Effector CD4-positive, alpha-beta T cell (primary cell): ENCODE data around the gene PIAS2.
"Not testable (repeated sequence)": the region's sequence is repeated elsewhere in the genome, so short reads cannot be mapped to it uniquely, and the experiment has no call there.

ENCODE experiments used
- DNase-seq: peaks from one replicate; pipeline ENCODE4 v3.0.0-alpha.2; 2020
- total RNA-seq: gene quantifications from one replicate; lab custom pipeline; 2026; lab: John Stamatoyannopoulos, UW

PIAS2 gene
- total RNA-seq: 43.0 reads per million, percentile 65 among the genes with 10 or more reads in this experiment

DNA sequence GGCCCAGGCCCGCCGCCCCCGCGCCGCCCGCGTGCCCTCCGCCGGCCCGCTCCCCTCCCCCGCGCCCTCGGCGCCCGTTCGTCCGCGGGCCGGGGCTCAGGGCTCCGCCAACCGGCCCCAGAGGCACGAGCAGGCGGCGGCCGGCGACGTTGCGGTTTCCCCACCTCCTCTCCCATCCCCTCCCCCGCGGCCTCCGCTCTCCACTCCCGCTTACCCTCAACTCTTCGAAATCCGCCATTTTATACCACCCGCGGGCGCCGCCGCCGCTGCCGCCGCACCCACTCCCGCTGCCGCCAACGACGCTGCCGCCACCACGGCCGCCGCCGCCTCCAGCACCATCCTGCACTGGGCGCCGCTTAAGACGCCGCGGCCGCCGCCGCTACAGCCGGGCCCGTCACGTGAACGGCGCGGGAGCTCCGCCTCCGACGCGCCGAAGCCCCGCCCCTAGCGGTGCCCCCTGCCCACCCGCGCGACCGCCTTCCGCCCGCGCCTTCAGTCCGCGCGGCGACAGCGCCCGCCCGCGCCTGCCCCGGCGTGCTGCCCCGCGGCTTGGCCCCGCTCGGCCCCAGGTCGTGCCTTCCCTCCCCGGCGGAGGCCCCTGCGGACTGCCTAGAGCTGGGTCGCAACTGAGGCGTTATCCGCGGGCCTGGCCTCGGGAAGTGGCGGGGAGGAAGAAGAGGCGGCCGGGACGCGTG, at the start of gene PIAS2, which contains the start of gene KATNAL2:
Gene PIAS2, minus strand, starts transcription at position 400 of the 695 bp plus-strand sequence. Its CDS starts 162 bp downstream, at position 238.
Gene KATNAL2, plus strand, starts transcription at position 495 of the 695 bp plus-strand sequence. CDS start 29,271 bp downstream, outside the sequence.
- DNase-seq: peak; percentile 59

DNA sequence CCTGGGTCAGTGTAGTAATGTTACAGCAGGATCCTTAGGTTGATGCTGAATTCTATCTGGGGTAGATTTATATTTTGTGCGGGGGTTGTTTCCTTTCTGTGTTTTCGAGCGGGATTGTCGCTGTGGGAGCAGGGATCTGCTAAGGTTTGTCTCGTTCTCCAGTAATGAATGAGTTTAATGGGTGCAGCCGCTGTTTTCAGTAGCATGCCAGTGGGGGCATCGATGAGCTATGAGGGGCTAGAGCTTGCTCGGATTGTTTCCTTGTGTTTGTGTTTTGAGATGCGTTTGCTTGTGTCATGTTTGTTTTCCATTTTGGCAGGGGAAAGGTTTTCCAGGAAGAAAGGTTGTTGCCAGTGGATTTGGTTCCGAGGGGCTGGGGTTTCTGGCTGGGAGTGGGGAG, 49.0 kb upstream of the PIAS2 start:
- not testable (repeated sequence) for DNase-seq

GRCh38 chr18:46964579-46965293, 47.4 kb upstream of the PIAS2 start:
- DNase-seq: not testable (repeated sequence)

GRCh38 chr18:46963656-46964578, 46.6 kb upstream of the PIAS2 start:
- DNase-seq: not testable (repeated sequence)

- no peak for DNase-seq
Observed at GRCh38 chr18:46958209-46958608, 40.9 kb upstream of the PIAS2 start.

DNA sequence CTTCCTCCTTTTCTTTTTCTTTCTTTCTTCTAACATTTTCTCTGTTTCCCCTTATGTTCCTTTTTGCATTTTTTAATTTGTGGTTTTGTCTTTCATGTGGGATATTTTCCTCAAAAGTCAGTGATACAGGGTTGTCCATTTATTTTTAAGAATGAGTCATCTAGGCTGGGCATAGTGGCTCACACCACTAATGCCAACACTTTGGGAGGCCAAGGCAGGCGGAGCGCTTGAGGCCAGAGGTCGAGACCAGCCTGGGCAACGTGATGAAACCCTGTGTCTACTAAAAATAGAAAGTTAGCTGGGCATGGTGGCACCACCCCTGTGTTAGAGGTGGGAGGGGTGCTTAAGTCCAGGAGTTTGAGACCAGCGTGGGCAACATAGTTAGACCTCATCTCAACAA, 35.9 kb upstream of the PIAS2 start:
- no peak for DNase-seq

GRCh38 chr18:46950064-46950656, 32.9 kb upstream of the PIAS2 start:
- DNase-seq: no peak

- no peak for DNase-seq
Observed at GRCh38 chr18:46946656-46947282, 29.5 kb upstream of the PIAS2 start.

DNA sequence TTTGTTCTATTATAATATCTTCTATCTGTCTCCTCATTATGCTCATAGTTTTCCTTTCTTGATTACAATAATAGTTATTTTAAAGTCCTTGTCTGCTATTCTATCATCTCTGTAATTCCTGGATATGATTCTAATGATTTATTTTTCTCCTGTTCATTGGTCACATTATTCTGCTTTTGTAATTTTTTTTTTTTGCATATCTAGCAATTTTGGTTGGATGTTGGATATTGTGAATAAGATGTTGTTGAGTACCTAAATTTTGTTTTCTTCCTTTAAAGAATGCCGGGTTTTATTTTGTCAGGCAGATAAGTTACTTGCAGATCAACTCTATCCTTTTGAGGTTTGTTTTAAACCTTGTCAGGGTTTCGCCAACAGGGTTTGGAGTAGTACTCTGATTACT, 25.3 kb upstream of the PIAS2 start:
- no peak for DNase-seq

- no peak for DNase-seq
Observed at GRCh38 chr18:46939998-46940571, 22.8 kb upstream of the PIAS2 start.

DNA sequence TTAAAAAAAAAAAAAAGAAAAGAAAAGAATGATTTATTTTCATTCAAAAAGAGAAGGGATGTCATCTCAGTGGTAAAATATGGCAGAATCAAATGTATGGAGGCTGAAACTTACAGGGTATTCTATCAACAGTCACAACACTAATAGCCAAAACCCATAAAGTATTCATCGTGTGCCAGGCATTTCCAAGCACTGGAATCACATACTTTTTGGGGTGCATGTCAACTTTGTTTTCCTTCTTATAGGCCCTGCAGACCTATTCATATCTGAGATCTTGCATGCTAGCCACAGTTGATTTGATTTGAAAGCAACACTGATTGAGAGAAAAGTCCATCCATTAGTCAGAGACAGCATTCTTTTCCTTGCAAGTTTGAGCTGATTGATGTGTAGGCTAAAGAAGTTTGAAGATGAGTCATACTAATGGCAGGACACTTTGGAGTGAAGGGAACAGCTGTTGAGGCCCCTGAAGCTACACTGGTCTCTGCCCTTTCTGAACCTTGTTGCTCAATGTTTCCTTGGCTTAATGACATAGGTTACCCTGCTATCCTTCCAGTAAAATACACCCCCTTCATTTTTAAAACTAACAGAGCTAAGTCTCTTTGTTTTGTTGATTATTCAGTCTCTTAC, 22.1 kb upstream of the PIAS2 start:
- DNase-seq: no peak

DNA sequence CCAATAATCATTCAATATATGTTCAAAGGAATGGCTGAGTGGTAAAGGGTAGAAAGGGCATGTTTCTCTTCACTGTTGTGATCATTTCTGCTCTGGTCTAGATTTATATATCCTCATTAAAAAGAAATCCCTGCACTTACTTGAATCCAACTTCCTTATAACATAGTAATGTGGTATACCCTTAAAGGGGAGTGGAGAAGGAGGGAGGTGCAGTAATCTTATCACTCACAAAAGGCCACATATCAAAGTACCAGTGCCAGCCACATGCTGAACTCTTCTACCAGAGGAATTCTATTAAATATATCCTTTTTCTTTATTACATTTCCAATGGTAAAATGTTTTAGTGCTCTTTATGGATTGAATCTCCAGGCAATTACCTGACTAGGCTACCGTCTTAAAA, 3.3 kb upstream of the PIAS2 start:
- no peak for DNase-seq

- no peak for DNase-seq
Observed at GRCh38 chr18:46920067-46920466, 2.8 kb upstream of the PIAS2 start.

- no peak for DNase-seq
Observed at GRCh38 chr18:46917803-46918600, 695 bp upstream of the PIAS2 start.

DNA sequence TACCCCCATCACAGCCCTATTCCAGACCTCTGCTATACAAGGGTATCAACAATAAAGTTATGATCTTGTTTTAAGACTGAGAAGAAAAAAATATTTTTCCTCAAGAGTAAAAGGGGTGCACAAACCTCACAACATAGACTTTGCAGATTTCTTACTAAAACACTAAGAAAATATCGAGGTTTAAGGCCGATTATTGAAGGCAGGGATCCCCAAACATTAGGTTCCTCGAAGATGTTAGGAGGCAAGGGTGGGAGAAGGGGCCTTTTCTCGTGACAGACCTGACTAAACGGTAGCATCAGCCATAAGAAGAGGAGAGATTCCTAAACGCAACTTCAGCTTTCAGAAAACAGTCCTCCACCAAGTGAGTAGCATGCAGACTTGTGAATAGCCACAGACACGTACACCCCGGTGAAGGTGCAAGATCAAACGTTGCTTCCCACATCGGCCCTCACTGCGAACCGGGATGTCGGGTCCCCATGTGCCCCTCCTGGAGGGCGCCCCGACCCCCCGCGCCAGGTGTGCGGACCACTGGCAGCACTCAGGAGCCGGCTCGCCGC, 678 bp downstream of the PIAS2 start:
- peak; percentile 27 for DNase-seq

DNA sequence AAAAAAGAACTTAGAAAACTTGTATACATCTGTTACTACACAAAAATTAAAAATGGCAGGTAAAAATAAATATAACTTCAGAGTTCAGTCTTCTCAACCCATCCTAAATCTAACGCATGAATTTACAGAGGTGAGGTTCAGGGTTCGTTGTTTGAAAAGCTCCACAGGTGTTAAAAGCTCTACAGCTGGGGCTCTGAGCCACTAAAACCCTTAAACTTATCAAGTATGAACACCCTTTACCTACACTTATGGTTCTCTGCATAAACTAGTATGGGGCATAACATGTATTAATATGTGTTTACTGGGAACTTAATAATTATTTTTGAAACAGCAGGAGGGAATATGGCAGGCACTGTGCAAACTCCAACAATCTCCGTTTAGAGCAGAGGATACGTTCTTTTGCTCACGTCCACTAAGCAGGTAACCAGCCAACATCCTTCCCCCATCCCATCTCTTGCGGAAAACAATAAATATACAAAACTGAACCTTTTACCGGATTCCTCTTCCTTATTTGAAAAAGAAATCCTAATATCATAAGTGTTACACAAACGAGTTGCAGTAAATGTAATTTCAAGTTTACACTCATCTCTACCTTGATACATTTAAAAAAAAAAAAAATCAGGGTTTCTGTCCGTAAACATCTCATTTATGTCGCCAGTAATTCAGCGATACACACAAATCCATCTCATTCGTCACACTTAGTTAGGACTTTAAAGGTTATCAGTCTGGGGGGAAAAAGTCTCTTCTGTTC, 1.3 kb downstream of the PIAS2 start:
- DNase-seq: no peak

- no peak for DNase-seq
Observed at GRCh38 chr18:46910856-46911255, 6.5 kb downstream of the PIAS2 start.

GRCh38 chr18:46909497-46909896, 7.8 kb downstream of the PIAS2 start:
- no peak for DNase-seq

GRCh38 chr18:46903406-46903805, 13.9 kb downstream of the PIAS2 start:
- DNase-seq: no peak
